Fibroblast of lung (primary cell): Measurements from ENCODE around the gene HIVEP1.

Experiments used
- EZH2 ChIP-seq: IDR thresholded peaks from 2 replicates; pipeline ENCODE4 v1.5.1; 2012; ENCODE audit warnings: low read length, control low read depth, mild to moderate bottlenecking; ENCODE audit errors: missing control alignments
- TF ChIP-seq, protein P1 (sequence below), 2 donors: IDR thresholded peaks in 1 of 2; conservative IDR thresholded peaks in 1 of 2; 1 replicate in 1 of 2; 2 replicates in 1 of 2; pipeline ENCODE4 v1.5.1; 2011 to 2012; ENCODE audit warnings: low read length in 2 of 2, control low read depth in 1 of 2, inconsistent platforms in 1 of 2, low read depth in 1 of 2, mild to moderate bottlenecking in 1 of 2

DNA sequence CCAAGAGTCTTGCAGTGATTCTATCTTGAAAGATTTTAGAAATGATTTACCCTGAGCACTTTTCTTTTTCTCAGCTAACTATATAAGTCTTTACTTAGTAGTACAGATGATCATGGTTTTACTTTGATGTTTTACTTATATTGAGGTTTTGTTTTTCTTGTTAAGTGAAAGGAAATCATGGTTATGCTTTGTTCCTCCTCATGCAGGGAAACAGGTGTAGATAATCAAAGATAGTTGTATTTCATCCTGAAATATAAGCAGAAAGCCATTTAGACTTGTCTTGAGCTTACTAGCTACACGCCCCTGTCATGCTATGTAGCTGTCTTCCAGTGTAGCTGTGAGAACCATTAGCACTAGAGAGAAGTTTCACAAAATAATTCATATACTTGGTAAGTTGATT is 113.9 kb downstream of the HIVEP1 start:
- TF ChIP-seq, protein P1, sequence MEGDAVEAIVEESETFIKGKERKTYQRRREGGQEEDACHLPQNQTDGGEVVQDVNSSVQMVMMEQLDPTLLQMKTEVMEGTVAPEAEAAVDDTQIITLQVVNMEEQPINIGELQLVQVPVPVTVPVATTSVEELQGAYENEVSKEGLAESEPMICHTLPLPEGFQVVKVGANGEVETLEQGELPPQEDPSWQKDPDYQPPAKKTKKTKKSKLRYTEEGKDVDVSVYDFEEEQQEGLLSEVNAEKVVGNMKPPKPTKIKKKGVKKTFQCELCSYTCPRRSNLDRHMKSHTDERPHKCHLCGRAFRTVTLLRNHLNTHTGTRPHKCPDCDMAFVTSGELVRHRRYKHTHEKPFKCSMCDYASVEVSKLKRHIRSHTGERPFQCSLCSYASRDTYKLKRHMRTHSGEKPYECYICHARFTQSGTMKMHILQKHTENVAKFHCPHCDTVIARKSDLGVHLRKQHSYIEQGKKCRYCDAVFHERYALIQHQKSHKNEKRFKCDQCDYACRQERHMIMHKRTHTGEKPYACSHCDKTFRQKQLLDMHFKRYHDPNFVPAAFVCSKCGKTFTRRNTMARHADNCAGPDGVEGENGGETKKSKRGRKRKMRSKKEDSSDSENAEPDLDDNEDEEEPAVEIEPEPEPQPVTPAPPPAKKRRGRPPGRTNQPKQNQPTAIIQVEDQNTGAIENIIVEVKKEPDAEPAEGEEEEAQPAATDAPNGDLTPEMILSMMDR (conservative IDR thresholded peaks at IDR 0.05 in 1 of 2, IDR thresholded peaks at IDR 0.05 in 1 of 2; ENCODE audit: low read depth in 1 of 2, low read length in 2 of 2) = no peak
- TF ChIP-seq EZH2 = no peak
